AG08396 (cell line): Measurements from ENCODE around the gene ADAMTS8.

Experiments
- DNase-seq: peaks from one replicate; pipeline ENCODE4 v3.0.0; 2012; ENCODE audit warnings: low spot score, mixed read lengths

The ADAMTS8 gene

GRCh38 chr11:130397780-130398179 is 30.6 kb downstream of the ADAMTS8 start:
- no peak for DNase-seq

GRCh38 chr11:130396965-130397364 is 31.4 kb downstream of the ADAMTS8 start:
- DNase-seq = no peak

GRCh38 chr11:130394615-130395014 is 33.8 kb downstream of the ADAMTS8 start:
- DNase-seq = no peak

GRCh38 chr11:130391711-130392110 is 36.7 kb downstream of the ADAMTS8 start:
- no peak for DNase-seq

GRCh38 chr11:130390071-130390758 is 38.2 kb downstream of the ADAMTS8 start:
- DNase-seq = peak; percentile 80

- DNase-seq = no peak
Measured at GRCh38 chr11:130389335-130389935, 39.0 kb downstream of the ADAMTS8 start.

- no peak for DNase-seq
Measured at GRCh38 chr11:130388607-130389205, 39.7 kb downstream of the ADAMTS8 start.

- no peak for DNase-seq
Measured at GRCh38 chr11:130386056-130386455, 42.4 kb downstream of the ADAMTS8 start.

GRCh38 chr11:130383344-130384211 is 44.8 kb downstream of the ADAMTS8 start:
- DNase-seq = peak; percentile 64

- DNase-seq = no peak
Measured at GRCh38 chr11:130381317-130381716, 47.1 kb downstream of the ADAMTS8 start.

- no peak for DNase-seq
Measured at GRCh38 chr11:130380778-130381177, 47.6 kb downstream of the ADAMTS8 start.

- DNase-seq = no peak
Measured at GRCh38 chr11:130379276-130379675, 49.1 kb downstream of the ADAMTS8 start.

- no peak for DNase-seq
Measured at GRCh38 chr11:130370845-130371590, 57.4 kb downstream of the ADAMTS8 start.

GRCh38 chr11:130369713-130370112 is 58.7 kb downstream of the ADAMTS8 start:
- no peak for DNase-seq

- DNase-seq = no peak
Measured at GRCh38 chr11:130369141-130369691, 59.2 kb downstream of the ADAMTS8 start.

GRCh38 chr11:130359419-130359818 is 69.0 kb downstream of the ADAMTS8 start:
- no peak for DNase-seq

- no peak for DNase-seq
Measured at GRCh38 chr11:130358398-130358797, 70.0 kb downstream of the ADAMTS8 start.
